ENCODE data around the gene NRDC.

- TF ChIP-seq POLR2AphosphoS5 (IDR thresholded peaks at IDR 0.05; ENCODE audit: borderline replicate concordance, low read depth, low read length) (no peak), EZH2 (IDR thresholded peaks at IDR 0.05) (no peak)
These were observed 28.0 kb upstream of the NRDC start for GRCh38 chr1:51906306-51907078.

All from SK-N-MC (cell line).